ENCODE data around the gene DICER1. TPM values are rescaled to one million over a fixed set of nuclear protein-coding genes. Genes with fewer than 3 reads are reported as not detected.

The DICER1 gene
- total and polyA plus RNA-seq, 2 experiments from 2014 or later, result 21.4 to 59.2 TPM

GRCh38 chr14:95164506-95164905 lies 7.2 kb upstream of the DICER1 start (continued):
- TF ChIP-seq CTCF (conservative IDR thresholded peaks at IDR 0.05; ENCODE audit: low read depth in 2 of 2), result no peak

GRCh38 chr14:95163666-95164065 lies 6.3 kb upstream of the DICER1 start:
- peaks cover 36% of the 10 kb centered on the region for H3K36me3 Mint-ChIP-seq (ENCODE audit: low read depth)
- H4K20me1 ChIP-seq (replicated peaks; ENCODE audit: insufficient read depth), result no peaks in the 10 kb centered on the region
- ATAC-seq (no peak), DNase-seq (ENCODE audit: low spot score) (no peak)
- peaks cover 27% of the 10 kb centered on the region for H3K9me3 Mint-ChIP-seq
- H3K27ac Mint-ChIP-seq, result no peak overlapping the region
- 0 out of 2 replicates have a peak, but pooled peaks cover 9% of the 10 kb centered on the region for H3K9me2 ChIP-seq (ENCODE audit: insufficient read depth)
- 0 out of 2 replicates have a peak, but pooled peaks cover 4% of the 10 kb centered on the region for H3K79me2 ChIP-seq (replicated peaks; ENCODE audit: insufficient read depth)
- H3K27me3 Mint-ChIP-seq (ENCODE audit: insufficient read depth, low read depth, poor library complexity), result peaks cover 3% of the 10 kb centered on the region
- no peaks in the 10 kb centered on the region for H3K27me3 ChIP-seq (ENCODE audit: insufficient read depth)
- no peak overlapping the region for H3K4me2 ChIP-seq
- H3K4me1 Mint-ChIP-seq, result peaks cover 27% of the 10 kb centered on the region
- no peak overlapping the region for H3K4me3 Mint-ChIP-seq
- no peak overlapping the region for H2AFZ ChIP-seq
- no peak overlapping the region for H3K4me3 ChIP-seq
- H3K36me3 ChIP-seq (ENCODE audit: insufficient read depth), result no peaks in the 10 kb centered on the region; the same call in 1 of the 2 replicates
- H3K4me1 ChIP-seq (ENCODE audit: insufficient read depth), result peaks cover 10% of the 10 kb centered on the region; the same call in 1 of the 2 replicates
- TF ChIP-seq CTCF (conservative IDR thresholded peaks at IDR 0.05; ENCODE audit: low read depth in 2 of 2) (no peak), JUNB (IDR thresholded peaks at IDR 0.05; ENCODE audit: unreplicated experiment) (no peak), ZNF331 (CRISPR knock-in tag; IDR thresholded peaks at IDR 0.05; ENCODE audit: low read depth) (no peak), STAT1 (IDR thresholded peaks at IDR 0.05; ENCODE audit: unreplicated experiment) (no peak), EZH2phosphoT487 (IDR thresholded peaks at IDR 0.05; ENCODE audit: unreplicated experiment) (no peak), ETS1 (IDR thresholded peaks at IDR 0.05) (no peak), ZNF462 (CRISPR knock-in tag; IDR thresholded peaks at IDR 0.05) (no peak)
- H3F3A ChIP-seq (replicated peaks; ENCODE audit: low read depth), result no peaks in the 10 kb centered on the region
- H3K27ac ChIP-seq (ENCODE audit: low read depth), result no peak overlapping the region
